Muscle layer of colon (tissue), 2 donors: ENCODE data around the gene PRG3.

Experiments
- H3K27ac ChIP-seq: one replicate; pipeline ENCODE4 v1.7.0; 2013; ENCODE audit warnings: low read depth, mild to moderate bottlenecking, low read length, moderate library complexity
- H3K27me3 ChIP-seq, 2 donors: one replicate each; pipeline ENCODE4 v1.7.0; 2013; ENCODE audit warnings: low read length in 2 of 2, mild to moderate bottlenecking in 2 of 2; ENCODE audit not compliant: insufficient read depth in 2 of 2, control insufficient read depth in 1 of 2
- H3K36me3 ChIP-seq: one replicate; pipeline ENCODE4 v1.7.0; 2013; ENCODE audit warnings: mild to moderate bottlenecking, low read length; ENCODE audit not compliant: insufficient read depth
- H3K4me1 ChIP-seq: one replicate; pipeline ENCODE4 v1.7.0; 2013; ENCODE audit warnings: mild to moderate bottlenecking, low read length; ENCODE audit not compliant: insufficient read depth
- H3K4me3 ChIP-seq, 2 donors: one replicate each; pipeline ENCODE4 v1.7.0; 2013; ENCODE audit warnings: low read length in 2 of 2, low read depth in 1 of 2, mild to moderate bottlenecking in 1 of 2, moderate library complexity in 1 of 2
- H3K9ac ChIP-seq: one replicate; pipeline ENCODE4 v1.7.0; 2013; ENCODE audit warnings: low read length
- H3K9me3 ChIP-seq: one replicate; pipeline ENCODE4 v1.7.0; 2013; ENCODE audit warnings: mild to moderate bottlenecking, low read length
- donor health status: abdominal sarcoma.
- donor health status: Adenocarcinoma of cecum.

The PRG3 gene

DNA sequence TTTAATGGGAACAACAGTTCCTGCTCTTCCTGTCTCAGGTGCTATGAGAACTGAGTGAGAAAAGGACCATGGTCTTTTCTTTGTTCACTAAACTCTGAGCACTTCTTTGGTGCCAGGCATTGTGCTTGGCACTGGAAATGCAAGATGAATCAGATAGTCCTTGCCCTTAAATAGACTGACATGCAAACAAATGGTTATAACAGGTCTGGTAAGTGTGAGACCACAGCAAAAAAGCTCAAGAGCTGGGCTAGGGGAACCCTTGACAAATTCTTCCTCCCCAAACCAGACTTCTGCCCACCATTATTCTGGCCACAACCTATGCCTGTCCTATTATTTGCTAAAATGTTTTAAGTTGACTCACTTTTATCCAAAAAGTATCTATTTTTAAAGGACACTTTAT, 40.9 kb upstream of the PRG3 start:
- Histone ChIP-seq H3K27me3 (no peaks in the 10 kb centered on the region), H3K36me3 (peaks cover 45% of the 10 kb centered on the region), H3K4me3 (no peak overlapping the region), H3K9me3 (no peaks in the 10 kb centered on the region), H3K4me1 (peaks cover 26% of the 10 kb centered on the region), H3K9ac (no peak overlapping the region), H3K27ac (no peak overlapping the region)

DNA sequence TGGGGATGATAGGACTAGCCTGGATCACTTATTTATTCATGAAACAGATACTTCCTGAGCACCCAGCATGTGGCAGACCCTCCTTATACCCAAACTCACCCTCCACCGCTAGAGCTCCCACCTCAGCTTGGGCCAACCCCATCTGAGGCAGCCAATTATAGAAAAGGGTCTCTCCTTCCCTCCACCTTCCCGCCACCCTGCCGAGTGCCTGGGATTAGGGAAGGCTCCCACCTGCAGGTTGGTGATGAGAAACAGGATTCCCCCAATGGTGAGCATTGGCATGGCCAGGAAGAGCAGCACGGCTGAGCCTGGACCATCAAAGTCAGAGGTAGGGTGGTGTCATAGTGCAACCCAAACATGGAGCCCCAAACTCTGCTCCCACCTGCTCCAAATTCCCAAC, 40.1 kb upstream of the PRG3 start:
- no peaks in the 10 kb centered on the region for H3K27me3 ChIP-seq
- no peak overlapping the region for H3K4me3 ChIP-seq
- H3K4me1 ChIP-seq, result peaks cover 19% of the 10 kb centered on the region
- H3K9me3 ChIP-seq, result no peaks in the 10 kb centered on the region
- no peak overlapping the region for H3K27ac ChIP-seq
- H3K36me3 ChIP-seq, result peaks cover 52% of the 10 kb centered on the region
- no peak overlapping the region for H3K9ac ChIP-seq

DNA sequence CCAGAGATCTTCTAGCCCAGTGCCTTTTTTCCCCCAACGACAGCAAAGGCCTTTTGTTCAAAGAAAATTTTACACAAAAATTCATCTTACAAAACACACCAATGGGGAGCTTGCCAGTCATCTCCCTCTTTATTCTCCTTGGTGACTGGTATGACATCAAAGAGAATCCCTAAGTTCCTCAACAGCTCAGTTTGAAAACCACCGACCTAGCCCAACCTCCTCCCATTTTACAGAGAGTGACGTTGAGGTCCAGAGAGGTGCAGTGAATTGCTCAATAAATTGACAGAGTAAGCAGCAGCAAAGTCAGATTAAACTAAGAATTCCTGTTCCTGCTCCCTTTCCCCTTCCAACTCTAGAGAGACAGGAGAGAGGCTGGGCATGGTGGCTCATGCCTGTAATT, 38.2 kb upstream of the PRG3 start:
- no peaks in the 10 kb centered on the region for H3K9me3 ChIP-seq
- H3K27ac ChIP-seq, result no peak overlapping the region
- no peaks in the 10 kb centered on the region for H3K27me3 ChIP-seq
- H3K4me3 ChIP-seq, result no peak overlapping the region
- H3K36me3 ChIP-seq, result peaks cover 65% of the 10 kb centered on the region
- peaks cover 2% of the 10 kb centered on the region for H3K4me1 ChIP-seq
- H3K9ac ChIP-seq, result no peak overlapping the region

DNA sequence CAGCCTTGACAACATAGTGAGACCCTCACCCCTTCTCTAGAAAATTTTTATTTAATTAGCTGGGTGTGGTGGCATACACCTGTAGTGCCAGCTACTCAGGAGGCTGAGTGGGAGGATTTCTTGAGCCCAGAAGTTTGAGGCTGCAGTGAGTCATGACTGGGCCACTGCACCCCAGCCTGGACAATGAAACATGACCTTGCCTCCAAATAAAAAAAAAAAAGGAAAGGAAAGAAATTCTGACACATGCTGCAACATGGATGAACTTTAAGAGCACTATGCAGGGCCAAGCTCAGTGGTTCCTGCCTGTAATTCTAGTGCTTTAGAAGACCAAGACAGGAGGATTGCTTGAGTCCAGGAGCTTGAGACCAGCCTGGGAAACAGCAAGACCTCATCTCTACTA, 37.2 kb upstream of the PRG3 start:
- no peaks in the 10 kb centered on the region for H3K4me1 ChIP-seq
- H3K4me3 ChIP-seq, result no peak overlapping the region
- H3K36me3 ChIP-seq, result peaks cover 67% of the 10 kb centered on the region
- no peak overlapping the region for H3K27ac ChIP-seq
- no peaks in the 10 kb centered on the region for H3K9me3 ChIP-seq
- H3K9ac ChIP-seq, result no peak overlapping the region
- no peaks in the 10 kb centered on the region for H3K27me3 ChIP-seq

DNA sequence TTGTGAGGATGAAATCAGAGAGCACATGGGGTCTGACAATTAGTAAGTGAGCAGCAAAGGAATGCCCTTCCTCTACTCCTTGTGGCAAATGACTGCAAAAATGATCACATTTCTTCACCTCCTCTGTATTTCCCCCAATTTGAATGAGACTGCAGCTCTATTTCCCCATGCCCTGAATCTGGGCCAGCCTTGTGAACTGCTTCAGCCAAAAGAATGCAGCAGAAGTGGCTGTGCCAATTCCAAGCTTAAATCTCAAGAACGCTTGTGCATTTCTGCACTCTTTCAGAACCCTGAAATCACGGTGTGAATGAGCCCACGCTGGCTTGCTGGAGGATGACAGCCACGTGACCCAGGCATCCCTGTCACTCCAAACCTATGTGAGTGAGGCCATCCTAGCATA, 36.1 kb upstream of the PRG3 start:
- Histone ChIP-seq H3K27me3 (no peaks in the 10 kb centered on the region), H3K4me1 (no peaks in the 10 kb centered on the region), H3K9ac (no peak overlapping the region), H3K4me3 (no peak overlapping the region), H3K9me3 (no peaks in the 10 kb centered on the region), H3K36me3 (peaks cover 72% of the 10 kb centered on the region), H3K27ac (no peak overlapping the region)

DNA sequence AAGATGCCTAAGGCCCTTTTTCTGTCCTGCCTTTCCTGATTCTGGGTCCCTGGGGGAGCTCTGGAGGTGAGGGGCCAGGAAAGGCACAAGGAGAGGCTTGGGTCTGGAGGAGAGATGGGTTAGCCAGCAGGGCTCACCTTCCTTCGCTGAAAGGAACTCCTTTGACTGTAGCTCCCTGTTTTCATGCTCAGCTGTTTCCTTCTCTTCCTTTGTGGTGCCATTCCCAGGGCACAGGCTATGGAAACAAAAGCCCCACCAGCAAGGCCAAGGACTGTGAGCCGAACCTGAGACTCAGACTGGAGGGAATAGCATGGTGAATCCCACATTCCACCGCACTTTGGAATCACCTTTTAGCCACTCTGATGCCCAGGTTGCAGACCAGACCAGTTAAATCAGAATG, 35.5 kb upstream of the PRG3 start:
- Histone ChIP-seq H3K4me3 (no peak overlapping the region), H3K27ac (no peak overlapping the region), H3K9me3 (no peaks in the 10 kb centered on the region), H3K36me3 (peaks cover 67% of the 10 kb centered on the region), H3K27me3 (no peaks in the 10 kb centered on the region), H3K9ac (no peak overlapping the region), H3K4me1 (no peaks in the 10 kb centered on the region)

DNA sequence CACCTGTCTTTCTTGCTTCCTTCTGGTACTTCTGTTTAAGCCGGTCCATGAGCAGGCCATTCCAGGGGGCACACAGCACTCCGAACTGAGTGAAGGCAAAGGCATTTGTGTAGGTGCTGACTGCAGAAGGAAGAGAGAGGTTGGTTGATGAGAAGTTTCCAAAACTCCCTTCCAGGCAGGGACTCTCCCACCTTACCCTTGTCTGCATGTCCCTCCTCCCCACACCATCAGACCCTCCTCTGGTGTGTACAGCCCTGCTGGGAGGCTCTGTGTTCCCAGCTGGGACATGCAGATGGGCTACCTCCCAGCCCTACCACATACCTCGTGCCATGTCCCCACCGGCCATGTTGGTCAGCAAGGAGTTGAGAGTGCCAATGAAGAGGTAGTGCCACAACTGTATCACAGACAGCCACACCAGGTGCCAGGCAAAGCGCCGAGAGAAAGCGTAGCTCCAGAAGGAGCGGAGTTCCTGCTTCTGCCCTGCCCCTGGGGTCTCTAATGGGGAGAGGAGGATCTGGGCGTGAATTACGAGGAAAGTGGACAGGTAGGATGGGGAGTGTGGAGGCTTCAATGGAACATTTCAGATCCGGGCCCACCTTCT, 33.8 kb upstream of the PRG3 start:
- Histone ChIP-seq H3K9ac (no peak overlapping the region), H3K27me3 (no peaks in the 10 kb centered on the region), H3K9me3 (no peaks in the 10 kb centered on the region), H3K36me3 (peaks cover 57% of the 10 kb centered on the region), H3K27ac (no peak overlapping the region), H3K4me1 (no peaks in the 10 kb centered on the region), H3K4me3 (no peak overlapping the region)

DNA sequence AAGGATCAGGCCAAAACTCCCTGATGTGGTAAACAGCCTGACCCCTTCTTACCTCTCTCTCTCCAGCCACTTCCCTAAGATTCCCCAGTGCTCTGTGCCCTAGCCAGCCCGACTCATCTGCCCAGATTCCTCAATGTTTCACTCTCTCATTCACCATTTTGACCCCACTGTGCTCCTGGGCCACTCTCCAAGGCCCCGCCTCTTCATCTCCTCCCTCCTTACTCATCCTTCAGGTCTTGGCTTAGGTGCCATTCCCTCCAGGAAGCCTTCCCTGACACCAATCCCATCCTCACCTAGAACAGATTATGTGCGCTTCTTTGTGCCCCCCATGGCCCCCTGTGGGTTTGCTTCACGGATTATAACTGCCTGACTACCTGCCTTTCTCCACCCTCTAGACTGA, 32.7 kb upstream of the PRG3 start:
- Histone ChIP-seq H3K9me3 (no peaks in the 10 kb centered on the region), H3K27ac (no peak overlapping the region), H3K4me3 (no peak overlapping the region), H3K27me3 (no peaks in the 10 kb centered on the region), H3K36me3 (peaks cover 68% of the 10 kb centered on the region), H3K4me1 (no peaks in the 10 kb centered on the region), H3K9ac (no peak overlapping the region)

DNA sequence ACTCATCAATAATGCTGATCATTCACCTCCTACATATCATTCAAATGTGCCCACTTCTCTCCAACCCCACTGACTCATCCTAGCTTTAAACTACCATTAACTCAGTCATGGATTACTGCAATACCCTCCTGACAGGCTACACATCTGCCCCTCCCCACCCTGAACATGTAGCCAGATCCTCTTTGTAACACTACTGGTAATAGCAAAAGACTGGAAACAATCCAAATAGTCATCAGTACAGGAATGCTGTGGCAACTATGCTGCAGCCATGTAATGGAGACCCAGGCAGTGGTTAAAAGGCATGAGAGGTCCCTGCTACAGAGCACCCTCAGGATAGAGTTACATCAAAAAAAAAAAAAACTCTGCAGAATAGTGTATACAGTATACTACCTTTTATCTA, 29.3 kb upstream of the PRG3 start:
- no peaks in the 10 kb centered on the region for H3K9me3 ChIP-seq
- H3K27me3 ChIP-seq, result no peaks in the 10 kb centered on the region
- H3K9ac ChIP-seq, result no peak overlapping the region
- H3K27ac ChIP-seq, result no peak overlapping the region
- peaks cover 59% of the 10 kb centered on the region for H3K36me3 ChIP-seq
- no peak overlapping the region for H3K4me3 ChIP-seq
- H3K4me1 ChIP-seq, result no peaks in the 10 kb centered on the region

DNA sequence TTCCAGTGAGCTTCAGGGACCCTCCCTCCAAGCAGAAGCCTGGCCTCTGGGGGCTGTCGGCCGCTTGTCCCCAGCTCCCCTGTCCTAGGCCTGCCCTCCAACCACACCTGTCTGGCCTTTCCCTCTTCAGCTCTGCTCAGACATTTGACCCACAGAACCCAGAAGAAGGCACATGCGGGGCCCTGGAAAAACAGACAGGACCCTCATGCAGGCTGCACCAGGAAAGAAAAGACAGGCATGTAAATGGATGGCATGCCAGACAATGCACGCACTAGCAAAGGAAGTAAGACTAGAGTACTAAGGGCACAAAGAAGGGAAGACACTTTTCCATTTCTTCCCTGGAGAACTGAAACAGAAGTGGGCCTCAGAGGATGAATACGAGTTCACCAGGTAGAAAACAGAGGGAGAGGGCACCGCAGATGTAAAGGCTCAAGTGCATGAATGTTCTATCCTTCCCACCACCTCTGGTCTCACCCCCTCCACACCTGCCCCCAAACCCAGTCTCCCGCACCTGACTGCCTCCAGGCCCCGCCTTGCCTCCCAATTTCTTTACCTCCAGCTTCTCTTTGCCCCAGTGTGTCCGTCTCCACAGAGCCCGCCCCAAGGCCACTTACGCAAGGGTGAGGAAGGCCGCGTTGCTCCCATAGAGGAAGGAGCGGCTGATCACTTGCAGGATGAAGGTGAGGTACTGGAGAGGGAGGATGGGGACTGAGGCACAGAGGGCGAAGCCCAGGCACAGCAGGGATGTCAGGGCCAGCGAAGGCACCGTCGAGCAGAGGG, 28.6 kb upstream of the PRG3 start:
- Histone ChIP-seq H3K4me1 (no peaks in the 10 kb centered on the region), H3K9me3 (no peaks in the 10 kb centered on the region), H3K9ac (no peak overlapping the region), H3K27me3 (no peaks in the 10 kb centered on the region), H3K36me3 (peaks cover 51% of the 10 kb centered on the region), H3K4me3 (no peak overlapping the region), H3K27ac (no peak overlapping the region)

DNA sequence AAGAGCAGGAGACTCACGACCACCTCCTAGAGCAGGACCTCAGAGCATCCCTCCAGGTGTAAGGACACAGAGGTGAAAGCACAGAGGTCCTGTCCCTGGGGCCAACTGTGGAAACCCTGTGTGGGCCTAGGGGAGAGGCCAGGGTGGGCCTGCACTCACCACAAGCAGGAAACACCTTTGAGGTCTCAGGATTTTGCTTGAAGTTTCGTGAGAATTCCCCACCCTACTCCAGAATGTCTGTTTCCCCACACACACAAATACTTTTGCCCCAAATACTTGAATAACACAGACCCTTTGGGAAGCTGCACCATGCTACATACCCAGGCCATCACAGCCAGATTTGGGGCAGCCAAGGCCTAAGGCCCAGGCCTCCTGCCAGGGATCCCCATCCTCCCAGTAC, 27.8 kb upstream of the PRG3 start:
- Histone ChIP-seq H3K36me3 (peaks cover 45% of the 10 kb centered on the region), H3K27ac (no peak overlapping the region), H3K9me3 (no peaks in the 10 kb centered on the region), H3K9ac (no peak overlapping the region), H3K4me3 (no peak overlapping the region), H3K27me3 (no peaks in the 10 kb centered on the region), H3K4me1 (no peaks in the 10 kb centered on the region)

DNA sequence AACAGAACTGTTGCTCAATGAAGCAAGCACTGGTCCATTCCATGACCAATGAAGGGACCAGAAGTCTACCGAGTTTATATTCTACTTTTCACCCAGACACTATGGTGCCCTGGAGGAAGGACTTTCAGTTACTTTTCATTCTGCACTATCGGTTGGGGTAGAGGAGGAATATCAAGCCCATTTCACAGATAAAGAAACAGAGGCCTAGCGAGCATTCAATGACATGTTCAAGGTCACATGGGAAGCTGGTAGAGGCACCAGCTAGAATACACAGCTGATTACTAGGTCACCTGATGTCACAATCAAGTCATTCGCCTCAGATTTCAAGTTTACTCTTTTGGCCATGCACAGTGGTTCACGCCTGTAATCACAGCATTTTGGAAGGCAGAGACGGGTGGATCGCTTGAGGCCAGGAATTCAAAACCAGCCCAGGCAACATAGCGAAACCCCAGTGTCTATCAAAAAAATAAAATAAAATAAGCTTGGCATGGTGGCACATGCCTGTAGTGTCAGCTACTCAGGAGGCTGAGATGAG, 27.1 kb upstream of the PRG3 start:
- Histone ChIP-seq H3K4me3 (no peak overlapping the region), H3K9me3 (no peaks in the 10 kb centered on the region), H3K27ac (no peak overlapping the region), H3K36me3 (peaks cover 37% of the 10 kb centered on the region), H3K4me1 (no peaks in the 10 kb centered on the region), H3K9ac (no peak overlapping the region), H3K27me3 (no peaks in the 10 kb centered on the region)
